Measurements from ENCODE around the gene THOC6.

- TF ChIP-seq CTCF (IDR thresholded peaks at IDR 0.05) (peak; percentile 31 to 88 (median 78)), POLR2AphosphoS5 (IDR thresholded peaks at IDR 0.05) (peak; percentile 92)
Measured at GRCh38 chr16:3003582-3004270, 20.1 kb upstream of the THOC6 start.
